ENCODE results near the gene GRM4. TPM values are rescaled to one million over a fixed set of nuclear protein-coding genes. Genes with fewer than 3 reads are reported as not detected.

Gene GRM4
- total RNA-seq, 1 donor from 2014 or later: under 0.01 TPM

GRCh38 chr6:33980176-33981175, 165.4 kb downstream of the GRM4 start:
- no peak for DNase-seq (ENCODE audit: low read depth in 2 of 2)

- no peak for DNase-seq (ENCODE audit: low read depth in 2 of 2)
Observed at GRCh38 chr6:33979750-33980149, 166.1 kb downstream of the GRM4 start.

GRCh38 chr6:33978412-33979150, 167.3 kb downstream of the GRM4 start:
- no peak for DNase-seq (ENCODE audit: low read depth in 2 of 2)

GRCh38 chr6:33977606-33978411, 168.1 kb downstream of the GRM4 start:
- no peak for DNase-seq (ENCODE audit: low read depth in 2 of 2)

- DNase-seq (ENCODE audit: low read depth in 2 of 2): no peak
Observed at GRCh38 chr6:33976437-33977360, 169.2 kb downstream of the GRM4 start.

GRCh38 chr6:33975661-33976436, 170.0 kb downstream of the GRM4 start:
- DNase-seq (ENCODE audit: low read depth in 2 of 2): no peak

- DNase-seq (ENCODE audit: low read depth in 2 of 2): no peak
Observed at GRCh38 chr6:33974471-33974870, 171.4 kb downstream of the GRM4 start.

- no peak for DNase-seq (ENCODE audit: low read depth in 2 of 2)
Observed at GRCh38 chr6:33974030-33974429, 171.9 kb downstream of the GRM4 start.

GRCh38 chr6:33971580-33971979, 174.3 kb downstream of the GRM4 start:
- DNase-seq (ENCODE audit: low read depth in 2 of 2): no peak

Other genes with a start within 250 kb of the GRM4 start
- 45.8 and 82.8 TPM in 2 replicates for gene HMGA1, start 90.8 kb upstream of the GRM4 start, total RNA-seq
- 18.0 and 19.8 TPM in 2 replicates for gene SMIM29, start 102.9 kb upstream of the GRM4 start, total RNA-seq
- gene NUDT3, start 246.6 kb upstream of the GRM4 start, total RNA-seq: 24.3 and 25.0 TPM in 2 replicates